Progenitor cell of endocrine pancreas (in vitro differentiated cells): ENCODE data around the gene NRXN3. TPM values are rescaled to one million over a fixed set of nuclear protein-coding genes. Genes with fewer than 3 reads are reported as not detected.

Experiments
- DNase-seq: peaks from one replicate; pipeline ENCODE4 v3.0.0; 2021; ENCODE audit warnings: low spot score; ENCODE audit not compliant: unreplicated experiment
- H3K27ac Mint-ChIP-seq: 2 replicates; pipeline ENCODE4 v1.8.0; 2021; ENCODE audit warnings: mild to moderate bottlenecking, moderate library complexity, mixed read lengths
- H3K27me3 Mint-ChIP-seq: 2 replicates; pipeline ENCODE4 v1.8.0; 2021; ENCODE audit warnings: mixed read lengths
- H3K36me3 Mint-ChIP-seq: 2 replicates; pipeline ENCODE4 v1.8.0; 2022; ENCODE audit warnings: mixed read lengths; ENCODE audit not compliant: insufficient read depth
- H3K4me1 Mint-ChIP-seq: 2 replicates; pipeline ENCODE4 v1.8.0; 2021; ENCODE audit warnings: low read depth, mixed read lengths
- H3K4me3 Mint-ChIP-seq: 2 replicates; pipeline ENCODE4 v1.8.0; 2021; ENCODE audit warnings: low read depth, mild to moderate bottlenecking, moderate library complexity, mixed read lengths
- H3K9me3 Mint-ChIP-seq: 2 replicates; pipeline ENCODE4 v1.8.0; 2021; ENCODE audit warnings: low read depth, mixed read lengths
- total RNA-seq: library from RNA; stranded (reverse); gene quantifications from 2 replicates; pipeline ENCODE4 v1.2.1, GENCODE V29; 2021
- TF ChIP-seq, protein P1 (sequence below): fragments of 200-600 bp; sonication (generic); IDR thresholded peaks from one replicate; pipeline ENCODE4 v1.5.0; 2021; ENCODE audit warnings: antibody characterized with exemption, mild to moderate bottlenecking; ENCODE audit not compliant: unreplicated experiment

Gene NRXN3
- total RNA-seq, 1 donor from 2014 or later, result 22.1 TPM

DNA sequence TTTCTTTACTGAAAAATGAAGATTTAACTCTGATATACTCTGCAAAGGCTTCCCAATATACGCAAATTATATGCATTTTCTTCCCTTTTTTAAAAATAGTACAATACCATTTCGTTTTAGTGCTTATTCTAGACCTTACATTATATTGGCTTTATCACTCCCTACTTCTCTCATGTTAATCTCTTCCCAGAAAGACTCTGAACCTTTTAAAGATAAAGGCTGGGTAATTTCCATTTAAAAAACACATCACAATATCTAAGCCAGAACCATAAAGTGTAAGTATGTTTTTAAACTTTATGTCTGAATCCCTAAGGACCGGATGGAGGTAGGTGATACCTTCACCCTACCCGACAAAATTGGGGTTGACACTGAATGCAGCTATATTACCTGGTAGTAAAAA lies 1720.4 kb downstream of the NRXN3 start:
- Mint-ChIP-seq H3K9me3 (no peaks in the 10 kb centered on the region), H3K27ac (no peak overlapping the region)

DNA sequence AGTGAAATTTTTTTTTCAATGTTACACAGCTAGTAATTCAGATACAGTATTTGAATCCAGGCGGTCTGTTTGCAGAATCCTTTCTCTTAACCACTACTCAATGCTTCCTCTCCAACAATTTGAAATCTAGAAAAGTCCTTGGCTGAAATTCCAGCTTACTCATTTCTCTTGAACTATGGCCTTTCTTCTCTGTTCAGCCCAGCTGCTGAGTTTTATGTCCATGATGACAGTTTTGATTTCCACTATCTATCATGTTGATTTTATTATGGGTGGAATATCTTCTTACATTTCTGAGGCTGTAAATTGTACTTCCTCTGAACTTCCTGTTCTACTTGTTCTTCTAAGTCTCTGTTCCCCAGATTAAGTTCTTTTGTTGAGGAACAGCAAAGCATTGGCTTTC lies 1725.8 kb downstream of the NRXN3 start:
- Mint-ChIP-seq H3K27ac (no peak overlapping the region), H3K27me3 (no peaks in the 10 kb centered on the region), H3K9me3 (no peaks in the 10 kb centered on the region), H3K4me3 (no peak overlapping the region), H3K4me1 (no peaks in the 10 kb centered on the region), H3K36me3 (no peaks in the 10 kb centered on the region)
- TF ChIP-seq, protein P1, sequence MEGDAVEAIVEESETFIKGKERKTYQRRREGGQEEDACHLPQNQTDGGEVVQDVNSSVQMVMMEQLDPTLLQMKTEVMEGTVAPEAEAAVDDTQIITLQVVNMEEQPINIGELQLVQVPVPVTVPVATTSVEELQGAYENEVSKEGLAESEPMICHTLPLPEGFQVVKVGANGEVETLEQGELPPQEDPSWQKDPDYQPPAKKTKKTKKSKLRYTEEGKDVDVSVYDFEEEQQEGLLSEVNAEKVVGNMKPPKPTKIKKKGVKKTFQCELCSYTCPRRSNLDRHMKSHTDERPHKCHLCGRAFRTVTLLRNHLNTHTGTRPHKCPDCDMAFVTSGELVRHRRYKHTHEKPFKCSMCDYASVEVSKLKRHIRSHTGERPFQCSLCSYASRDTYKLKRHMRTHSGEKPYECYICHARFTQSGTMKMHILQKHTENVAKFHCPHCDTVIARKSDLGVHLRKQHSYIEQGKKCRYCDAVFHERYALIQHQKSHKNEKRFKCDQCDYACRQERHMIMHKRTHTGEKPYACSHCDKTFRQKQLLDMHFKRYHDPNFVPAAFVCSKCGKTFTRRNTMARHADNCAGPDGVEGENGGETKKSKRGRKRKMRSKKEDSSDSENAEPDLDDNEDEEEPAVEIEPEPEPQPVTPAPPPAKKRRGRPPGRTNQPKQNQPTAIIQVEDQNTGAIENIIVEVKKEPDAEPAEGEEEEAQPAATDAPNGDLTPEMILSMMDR, result no peak
- DNase-seq, result no peak

More for the DNA sequence above, 1720.4 kb downstream of the NRXN3 start:
- TF ChIP-seq, protein P1, result no peak
- Mint-ChIP-seq H3K27me3 (no peaks in the 10 kb centered on the region), H3K4me1 (no peaks in the 10 kb centered on the region), H3K4me3 (no peak overlapping the region), H3K36me3 (no peaks in the 10 kb centered on the region)
- no peak for DNase-seq

DNA sequence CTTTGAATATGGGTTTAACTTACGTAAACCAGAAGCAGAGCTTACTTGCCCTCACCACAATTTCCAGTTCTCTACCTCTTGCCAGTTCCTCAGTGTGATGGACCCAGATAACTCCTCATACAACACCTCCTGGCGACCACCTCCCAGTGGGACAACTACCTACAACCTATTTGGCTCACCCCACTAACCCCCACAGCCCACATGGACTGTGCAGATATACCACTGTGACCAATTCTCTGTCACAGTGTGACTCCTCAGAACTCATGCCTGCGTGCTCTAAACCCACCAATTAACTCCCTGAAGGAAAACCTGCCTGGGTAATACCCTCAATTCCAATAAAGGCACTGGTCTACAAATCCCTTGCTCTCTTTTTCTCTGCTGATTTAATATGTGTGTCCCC lies 1729.4 kb downstream of the NRXN3 start:
- H3K27ac Mint-ChIP-seq, result no peak overlapping the region
- no peak for DNase-seq
- H3K4me3 Mint-ChIP-seq, result no peak overlapping the region

GRCh38 chr14:79904497-79904896 lies 1734.3 kb downstream of the NRXN3 start:
- no peak overlapping the region for H3K4me3 Mint-ChIP-seq
- TF ChIP-seq, protein P1, result no peak
- H3K9me3 Mint-ChIP-seq, result no peaks in the 10 kb centered on the region

More for the DNA sequence above, 1729.4 kb downstream of the NRXN3 start:
- TF ChIP-seq, protein P1, result no peak
- no peaks in the 10 kb centered on the region for H3K27me3 Mint-ChIP-seq
- no peaks in the 10 kb centered on the region for H3K9me3 Mint-ChIP-seq
- H3K36me3 Mint-ChIP-seq, result no peaks in the 10 kb centered on the region
- no peaks in the 10 kb centered on the region for H3K4me1 Mint-ChIP-seq

GRCh38 chr14:79906994-79907393 lies 1736.8 kb downstream of the NRXN3 start:
- TF ChIP-seq, protein P1, result no peak

More at GRCh38 chr14:79904497-79904896, 1734.3 kb downstream of the NRXN3 start:
- no peaks in the 10 kb centered on the region for H3K4me1 Mint-ChIP-seq
- no peaks in the 10 kb centered on the region for H3K27me3 Mint-ChIP-seq
- no peak for DNase-seq
- H3K36me3 Mint-ChIP-seq, result no peaks in the 10 kb centered on the region
- H3K27ac Mint-ChIP-seq, result no peak overlapping the region

More at GRCh38 chr14:79906994-79907393, 1736.8 kb downstream of the NRXN3 start:
- no peaks in the 10 kb centered on the region for H3K9me3 Mint-ChIP-seq
- H3K36me3 Mint-ChIP-seq, result no peaks in the 10 kb centered on the region
- DNase-seq, result no peak
- no peak overlapping the region for H3K4me3 Mint-ChIP-seq
- no peak overlapping the region for H3K27ac Mint-ChIP-seq
- H3K4me1 Mint-ChIP-seq, result peaks cover 4% of the 10 kb centered on the region
- H3K27me3 Mint-ChIP-seq, result no peaks in the 10 kb centered on the region
